HAP-1 (cell line): ENCODE data around the gene PCBD1.
"Not testable (repeated sequence)": the region's sequence is repeated elsewhere in the genome, so short reads cannot be mapped to it uniquely, and the experiment has no call there.

Experiments
- DNase-seq, 2 experiments: peaks; one replicate each; pipeline ENCODE4 v3.0.0-alpha.2; 2016 to 2020; ENCODE audit warnings: low spot score in 2 of 2
- H3K27me3 ChIP-seq: fragments of 250-450 bp; sonication (Bioruptor Pico); 2 replicates; pipeline ENCODE4 v1.5.1; 2020; ENCODE audit warnings: low read depth, mild to moderate bottlenecking, moderate library complexity
- H3K36me3 ChIP-seq: fragments of 250-450 bp; sonication (Bioruptor Pico); replicated peaks from 2 replicates; pipeline ENCODE4 v1.5.1; 2020; ENCODE audit warnings: mild to moderate bottlenecking
- H3K4me1 ChIP-seq: fragments of 250-450 bp; sonication (Bioruptor Pico); 2 replicates; pipeline ENCODE4 v1.5.1; 2020; ENCODE audit warnings: mild to moderate bottlenecking
- H3K4me3 ChIP-seq: fragments of 250-450 bp; sonication (Bioruptor Pico); 2 replicates; pipeline ENCODE4 v1.5.1; 2020; ENCODE audit warnings: mild to moderate bottlenecking, moderate library complexity
- H3K9me3 ChIP-seq: fragments of 250-450 bp; sonication (Bioruptor Pico); 2 replicates; pipeline ENCODE4 v1.5.1; 2020; ENCODE audit warnings: mild to moderate bottlenecking, moderate library complexity
- in situ Hi-C: fragments of 300-500 bp; cut with MboI; formaldehyde crosslinking; loops from 3 replicates; pipeline ENCODE4 v1.14.3; 2020; ENCODE audit warnings: low sequenced_read_pairs, inconsistent platforms, mixed read lengths

Gene PCBD1

DNA sequence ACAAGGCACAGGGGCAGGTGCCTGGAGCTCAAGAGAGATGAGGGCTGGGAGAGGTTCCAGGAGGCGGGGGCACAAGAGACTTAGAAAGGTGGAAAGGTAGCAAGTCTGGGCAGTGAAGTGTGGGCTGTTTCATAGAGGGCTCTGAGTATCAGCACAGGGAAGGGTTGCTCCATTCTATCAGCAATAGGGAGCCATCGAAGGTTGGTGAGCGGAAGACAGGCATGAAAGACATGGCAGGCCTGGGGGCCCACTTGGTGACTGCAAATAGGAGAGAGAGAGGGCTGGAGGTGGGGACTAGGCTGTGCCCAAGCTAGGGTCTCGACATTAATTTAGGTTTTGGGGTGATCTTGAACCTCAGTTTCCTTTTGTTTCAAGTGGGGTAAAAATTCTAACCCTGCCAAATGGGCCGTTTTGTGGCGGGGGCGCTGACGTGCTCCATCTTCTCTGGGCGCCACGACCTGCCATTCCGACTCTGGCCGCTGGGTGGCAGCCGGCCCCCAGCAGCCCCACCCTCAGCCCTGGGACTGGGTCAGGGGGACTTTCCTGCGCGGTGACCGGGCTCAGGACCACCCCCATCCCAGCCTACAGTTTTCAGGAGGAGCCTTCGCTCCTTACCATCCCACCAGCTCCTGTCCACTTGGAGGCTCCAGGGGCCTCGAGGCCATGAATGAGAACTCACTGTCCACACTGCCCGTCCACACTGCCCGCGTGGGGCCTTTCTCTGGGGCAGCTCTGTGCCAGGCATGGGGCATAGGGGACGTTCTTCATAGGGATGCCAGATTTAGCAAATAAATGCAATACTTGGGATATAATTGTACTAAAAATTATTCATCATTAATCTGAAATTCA lies 37.2 kb upstream of the PCBD1 start:
- H3K4me1 ChIP-seq: no peaks in the 10 kb centered on the region
- in situ Hi-C loops: no loop called here
- peaks cover 9% of the 10 kb centered on the region; the same call in 1 of the 2 replicates for H3K27me3 ChIP-seq
- H3K4me3 ChIP-seq: no peak overlapping the region
- H3K36me3 ChIP-seq: no peaks in the 10 kb centered on the region
- H3K9me3 ChIP-seq: no peaks in the 10 kb centered on the region
- peak; percentile 6 to 78 for DNase-seq

GRCh38 chr10:70923696-70924095 lies 35.3 kb upstream of the PCBD1 start:
- H3K9me3 ChIP-seq: no peaks in the 10 kb centered on the region
- in situ Hi-C loops: loop anchor here (5.0 kb wide), 1 partner anchor 284 kb away; no protein-coding TSS in a partner anchor
- no peaks in the 10 kb centered on the region for H3K4me1 ChIP-seq
- peaks cover 9% of the 10 kb centered on the region; the same call in 1 of the 2 replicates for H3K27me3 ChIP-seq
- H3K4me3 ChIP-seq: no peak overlapping the region
- H3K36me3 ChIP-seq: no peaks in the 10 kb centered on the region
- no peak for DNase-seq

- no peak for DNase-seq
- in situ Hi-C loops: loop anchor here (5.0 kb wide), 1 partner anchor 286 kb away; no protein-coding TSS in a partner anchor
- Histone ChIP-seq H3K27me3 (peaks cover 17% of the 10 kb centered on the region), H3K4me1 (no peaks in the 10 kb centered on the region), H3K9me3 (no peaks in the 10 kb centered on the region), H3K4me3 (no peak overlapping the region), H3K36me3 (no peaks in the 10 kb centered on the region)
Measured at GRCh38 chr10:70921285-70921684, 32.9 kb upstream of the PCBD1 start.

DNA sequence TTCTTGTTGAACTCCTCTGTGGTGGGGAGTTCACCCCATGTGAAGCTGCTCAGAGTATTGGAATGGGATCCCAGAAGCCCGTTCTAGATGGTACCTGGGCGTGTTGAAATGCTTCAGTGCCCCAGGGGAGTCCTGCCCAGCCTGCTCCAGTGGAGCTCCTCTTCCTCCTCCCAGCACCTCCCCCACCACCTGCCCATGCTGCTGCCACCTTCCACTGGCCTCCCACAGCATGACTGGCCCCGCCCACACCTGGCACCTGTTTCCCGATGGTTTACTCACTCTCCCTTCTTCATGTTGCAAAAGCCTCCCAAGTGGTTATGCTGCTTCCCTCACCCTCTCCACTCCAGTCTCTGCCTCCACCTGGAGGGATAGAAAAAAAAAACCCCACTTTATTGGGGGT lies 32.2 kb upstream of the PCBD1 start:
- Histone ChIP-seq H3K4me3 (no peak overlapping the region), H3K36me3 (no peaks in the 10 kb centered on the region), H3K4me1 (no peaks in the 10 kb centered on the region), H3K27me3 (peaks cover 19% of the 10 kb centered on the region), H3K9me3 (no peaks in the 10 kb centered on the region)
- in situ Hi-C loops: loop anchor here (5.0 kb wide), 1 partner anchor 287 kb away; no protein-coding TSS in a partner anchor
- DNase-seq: no peak

GRCh38 chr10:70919906-70920305 lies 31.5 kb upstream of the PCBD1 start:
- H3K4me1 ChIP-seq, H3K36me3 ChIP-seq, H3K4me3 ChIP-seq, DNase-seq, H3K9me3 ChIP-seq: not testable (repeated sequence)
- H3K27me3 ChIP-seq: peaks cover 19% of the 10 kb centered on the region
- in situ Hi-C loops: loop anchor here (5.0 kb wide), 1 partner anchor 287 kb away; no protein-coding TSS in a partner anchor

DNA sequence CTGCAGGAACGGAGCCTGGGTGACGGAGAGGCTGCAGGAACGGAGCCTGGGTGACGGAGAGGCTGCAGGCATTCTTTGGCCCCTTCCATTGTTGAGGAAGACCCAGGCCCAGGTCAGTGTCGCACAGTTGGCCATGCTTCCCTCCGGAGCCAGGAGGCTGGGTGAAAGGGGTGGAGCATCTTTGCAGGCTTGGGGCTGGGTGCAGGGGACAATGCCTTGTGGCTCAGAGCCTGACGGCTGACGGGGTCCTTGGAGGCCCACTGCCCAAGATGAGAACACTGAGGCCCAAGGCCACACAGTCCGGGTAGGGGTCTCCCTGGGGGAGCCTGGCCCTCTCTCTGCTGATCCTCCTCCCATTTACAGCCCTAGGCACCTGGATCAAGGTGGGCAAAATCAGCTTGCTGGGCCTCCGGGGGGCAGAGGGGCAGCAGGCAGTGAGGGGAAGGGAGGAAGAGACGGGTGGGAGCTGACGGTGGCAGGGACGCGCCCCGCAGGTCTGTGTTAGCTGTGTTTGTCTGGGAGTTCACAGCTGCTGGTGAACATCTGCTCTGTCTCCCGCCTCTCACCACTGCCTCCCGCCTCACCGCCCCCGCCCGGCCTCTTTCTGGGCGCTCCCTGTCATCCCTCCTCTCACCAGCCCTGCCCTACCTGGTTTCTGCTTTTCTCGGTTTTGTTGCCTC lies 30.6 kb upstream of the PCBD1 start:
- H3K4me1 ChIP-seq: no peaks in the 10 kb centered on the region
- in situ Hi-C loops: no loop called here
- H3K36me3 ChIP-seq: no peaks in the 10 kb centered on the region
- no peaks in the 10 kb centered on the region for H3K9me3 ChIP-seq
- no peak for DNase-seq
- peaks cover 19% of the 10 kb centered on the region for H3K27me3 ChIP-seq
- H3K4me3 ChIP-seq: no peak overlapping the region

GRCh38 chr10:70917635-70918034 lies 29.3 kb upstream of the PCBD1 start:
- H3K27me3 ChIP-seq: peaks cover 19% of the 10 kb centered on the region

DNA sequence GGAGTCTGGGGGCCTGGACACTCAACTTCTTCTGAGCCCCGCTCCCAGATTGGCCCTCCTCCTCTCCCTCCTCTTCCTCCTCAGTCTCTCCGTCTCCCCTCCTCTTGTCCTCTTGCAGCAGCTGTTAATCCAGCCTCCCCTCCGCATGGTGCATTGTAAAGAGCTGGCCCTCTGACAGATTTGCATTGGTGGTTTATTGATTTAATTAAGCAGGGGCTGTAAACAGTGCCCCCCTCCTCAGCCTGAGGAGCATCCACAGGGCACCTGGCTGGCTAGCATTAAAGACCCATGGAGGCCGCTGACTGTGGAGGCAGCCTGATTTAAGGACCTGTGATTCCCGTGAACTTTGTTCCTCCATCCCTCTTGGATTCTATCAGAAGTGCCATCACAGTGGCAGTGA lies 28.9 kb upstream of the PCBD1 start:
- no peaks in the 10 kb centered on the region for H3K36me3 ChIP-seq
- in situ Hi-C loops: no loop called here
- H3K4me3 ChIP-seq: no peak overlapping the region
- H3K27me3 ChIP-seq: peaks cover 19% of the 10 kb centered on the region
- no peaks in the 10 kb centered on the region for H3K9me3 ChIP-seq
- no peak for DNase-seq
- no peaks in the 10 kb centered on the region for H3K4me1 ChIP-seq

More at GRCh38 chr10:70917635-70918034, 29.3 kb upstream of the PCBD1 start:
- no peaks in the 10 kb centered on the region for H3K4me1 ChIP-seq
- H3K9me3 ChIP-seq: no peaks in the 10 kb centered on the region
- H3K4me3 ChIP-seq: no peak overlapping the region
- DNase-seq: no peak
- no peaks in the 10 kb centered on the region for H3K36me3 ChIP-seq
- in situ Hi-C loops: no loop called here

DNA sequence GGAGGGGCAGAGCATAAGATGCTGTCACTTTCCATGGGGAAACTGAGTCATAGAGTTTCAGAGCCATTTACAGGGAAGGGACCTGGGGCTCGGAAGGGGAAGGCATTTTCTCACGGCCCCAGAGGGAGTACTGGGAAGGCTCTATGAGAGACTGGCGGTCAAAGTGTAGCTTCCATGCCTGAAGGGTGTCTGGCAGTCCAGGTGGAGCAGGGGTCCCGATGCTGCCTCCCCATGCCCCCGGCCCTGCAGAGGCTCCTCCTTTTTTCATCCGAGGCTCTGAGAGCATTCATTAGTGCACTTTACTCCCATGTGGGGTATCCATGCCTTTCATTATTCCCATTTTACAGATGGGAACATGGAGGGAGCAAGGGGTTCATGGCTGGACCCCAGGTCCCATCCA lies 27.9 kb upstream of the PCBD1 start:
- Histone ChIP-seq H3K4me1 (no peaks in the 10 kb centered on the region), H3K27me3 (peaks cover 14% of the 10 kb centered on the region), H3K36me3 (no peaks in the 10 kb centered on the region), H3K9me3 (no peaks in the 10 kb centered on the region), H3K4me3 (no peak overlapping the region)
- in situ Hi-C loops: no loop called here
- DNase-seq: no peak

- H3K9me3 ChIP-seq: no peaks in the 10 kb centered on the region
- in situ Hi-C loops: no loop called here
- no peaks in the 10 kb centered on the region for H3K36me3 ChIP-seq
- peaks cover 10% of the 10 kb centered on the region for H3K27me3 ChIP-seq
- no peaks in the 10 kb centered on the region for H3K4me1 ChIP-seq
- DNase-seq: no peak
- H3K4me3 ChIP-seq: no peak overlapping the region
Measured at GRCh38 chr10:70915806-70916205, 27.4 kb upstream of the PCBD1 start.

- in situ Hi-C loops: no loop called here
Measured at GRCh38 chr10:70915206-70915605, 26.8 kb upstream of the PCBD1 start.

DNA sequence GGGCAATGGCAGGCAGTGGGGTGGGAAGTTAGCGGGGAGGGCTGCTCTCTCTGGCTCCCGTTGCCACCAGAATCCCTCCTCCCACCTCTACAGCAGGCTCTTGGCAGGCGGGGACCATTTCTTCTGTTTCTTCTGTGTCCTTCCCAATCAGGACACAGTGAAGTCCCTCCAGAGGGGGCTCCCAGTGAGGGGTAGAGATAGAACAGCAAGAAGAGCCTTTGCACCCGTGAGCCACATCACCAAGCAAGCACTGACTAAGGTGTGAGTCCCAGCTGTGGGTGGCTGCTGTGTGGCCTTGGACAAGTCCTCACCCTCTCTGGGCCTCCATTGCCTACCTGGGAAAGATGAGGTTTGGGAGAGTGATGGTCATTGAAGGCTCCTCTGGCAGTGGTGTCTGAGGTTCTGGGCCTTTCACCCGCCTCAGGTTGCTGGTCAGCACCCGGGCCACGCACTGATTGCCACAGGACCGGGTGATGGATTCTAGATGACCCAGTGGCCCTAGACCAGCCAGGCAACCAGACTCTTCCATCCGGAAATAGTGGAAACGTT lies 26.0 kb upstream of the PCBD1 start:
- no peak overlapping the region for H3K4me3 ChIP-seq
- H3K9me3 ChIP-seq: no peaks in the 10 kb centered on the region
- in situ Hi-C loops: no loop called here
- H3K4me1 ChIP-seq: no peaks in the 10 kb centered on the region
- no peaks in the 10 kb centered on the region for H3K36me3 ChIP-seq
- H3K27me3 ChIP-seq: peaks cover 10% of the 10 kb centered on the region
- no peak for DNase-seq

More at GRCh38 chr10:70915206-70915605, 26.8 kb upstream of the PCBD1 start:
- Histone ChIP-seq H3K4me3 (no peak overlapping the region), H3K36me3 (no peaks in the 10 kb centered on the region), H3K4me1 (no peaks in the 10 kb centered on the region), H3K9me3 (no peaks in the 10 kb centered on the region), H3K27me3 (peaks cover 10% of the 10 kb centered on the region)
- no peak for DNase-seq

- Histone ChIP-seq H3K4me1 (no peaks in the 10 kb centered on the region), H3K27me3 (peaks cover 10% of the 10 kb centered on the region), H3K4me3 (no peak overlapping the region), H3K36me3 (no peaks in the 10 kb centered on the region), H3K9me3 (no peaks in the 10 kb centered on the region)
- in situ Hi-C loops: no loop called here
- DNase-seq: no peak
Measured at GRCh38 chr10:70913893-70914240, 25.5 kb upstream of the PCBD1 start.
